Frontal cortex (tissue), 4 donors: ENCODE measurements around the gene THTPA. TPM values are rescaled to one million over a fixed set of nuclear protein-coding genes. Genes with fewer than 3 reads are reported as not detected.

Source experiments
- DNase-seq, 2 donors: peaks; one replicate each; pipeline ENCODE4 v3.0.0; 2012; ENCODE audit warnings: low spot score in 2 of 2
- FAIRE-seq: peaks from 2 replicates; lab custom pipeline; 2012; peaks lifted over from hg19 to GRCh38; lab: Jason Lieb, UNC
- total RNA-seq: library from RNA; depleted of rRNA; stranded (reverse); fragments of >200 nt; gene quantifications from one replicate; pipeline ENCODE4 v1.2.3, GENCODE V29; 2014
- donor health status: control.
- donor health status: control.
- donor health status: control.

THTPA gene
- total RNA-seq: 23.6 TPM

DNA sequence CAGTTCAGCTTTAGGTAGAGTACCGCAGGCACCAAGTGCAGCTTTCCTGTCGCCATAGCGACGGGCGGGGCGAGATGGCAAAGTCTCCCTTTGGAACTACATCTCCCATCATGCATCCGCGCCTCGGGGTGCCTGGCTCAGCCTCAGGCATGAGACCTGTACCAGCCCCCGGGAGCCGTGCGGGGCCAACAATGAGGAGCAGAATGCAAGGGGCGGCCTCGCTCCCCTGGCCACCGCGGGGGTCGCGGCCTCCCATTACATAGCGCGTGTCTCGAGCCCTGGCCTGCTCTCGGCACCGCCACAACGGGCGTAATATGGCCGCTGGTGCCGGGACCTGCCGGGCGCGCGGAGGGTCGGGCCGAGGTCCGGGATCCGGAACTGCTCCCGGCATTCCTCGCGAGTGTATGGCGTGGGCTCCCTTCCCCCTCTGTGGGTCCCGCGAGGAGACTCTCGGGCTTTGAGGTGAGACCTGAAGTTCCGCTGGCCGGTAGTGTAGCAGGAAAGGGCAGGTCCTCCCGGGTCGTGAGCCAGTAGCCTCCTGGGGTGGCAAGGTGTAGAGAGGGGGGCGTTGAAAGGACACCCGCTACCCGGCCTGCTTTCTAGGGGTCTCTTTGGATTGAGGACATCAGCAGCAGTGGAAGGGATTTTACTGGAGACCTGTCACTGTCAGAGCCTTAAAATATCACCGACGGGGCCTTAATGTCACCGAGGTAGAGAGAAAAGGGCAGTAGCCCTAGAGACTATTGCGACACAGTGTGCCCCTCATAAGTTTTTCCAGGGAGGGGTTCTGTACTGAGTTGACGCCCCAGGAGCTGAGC, at the start of gene THTPA:
THTPA (plus strand) TSS at position 390 of the 818 bp plus-strand sequence. CDS start 487 bp downstream, outside the sequence.
- FAIRE-seq (no peak), DNase-seq (peak; percentile 88 to 89)

DNA sequence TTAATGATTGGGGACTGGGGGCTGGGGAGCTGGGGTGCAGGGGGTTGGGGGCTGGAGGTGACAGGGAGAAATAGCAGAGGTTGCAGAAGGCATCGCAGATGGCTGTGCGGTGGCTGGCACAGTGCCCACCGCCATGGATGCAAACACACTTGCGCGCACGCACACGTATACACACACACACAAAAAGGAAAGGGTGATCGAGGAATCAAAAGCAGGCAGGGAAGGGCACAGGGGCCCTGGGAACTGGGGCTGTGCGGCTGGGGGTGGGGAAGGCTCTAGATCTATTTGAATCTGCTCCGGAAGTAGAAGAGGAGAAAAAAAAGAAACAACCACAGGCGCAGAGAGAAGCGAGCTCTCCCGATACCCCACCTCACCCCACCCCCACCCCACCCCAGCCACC, 43.9 kb upstream of the THTPA start:
- FAIRE-seq (no peak), DNase-seq (no peak)

- peak; percentile 64 to 69 for DNase-seq
- FAIRE-seq: no peak
These were observed 42.9 kb upstream of the THTPA start for GRCh38 chr14:23513005-23513817.

- DNase-seq: no peak
- FAIRE-seq: no peak
These were observed 42.0 kb upstream of the THTPA start for GRCh38 chr14:23513818-23514643.

- DNase-seq (no peak), FAIRE-seq (no peak)
These were observed 41.5 kb upstream of the THTPA start for GRCh38 chr14:23514644-23514957.

GRCh38 chr14:23517650-23518326, 38.3 kb upstream of the THTPA start:
- no peak for FAIRE-seq
- no peak for DNase-seq

DNA sequence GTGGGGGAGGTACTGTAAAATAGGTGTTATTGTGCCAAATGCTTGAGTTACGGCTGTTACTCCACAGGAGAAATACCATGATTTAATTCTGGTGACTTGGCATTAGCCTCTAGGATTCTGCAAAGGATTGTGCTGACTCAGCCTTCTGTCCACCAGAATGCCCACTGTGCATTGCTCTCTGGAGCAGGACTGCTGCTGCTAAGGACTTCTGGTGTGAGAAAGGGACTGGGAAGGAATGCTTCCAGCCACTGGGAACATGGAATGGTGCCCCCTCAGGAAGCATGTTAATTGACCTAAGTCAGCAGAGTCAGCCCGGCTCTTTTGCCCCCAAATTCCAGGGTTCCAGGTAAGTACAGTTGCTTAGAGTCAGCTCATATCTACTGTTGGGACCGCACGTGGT, 37.4 kb upstream of the THTPA start:
- no peak for FAIRE-seq
- DNase-seq: no peak

GRCh38 chr14:23520899-23521533, 35.1 kb upstream of the THTPA start:
- DNase-seq (no peak), FAIRE-seq (no peak)

GRCh38 chr14:23521785-23522640, 34.1 kb upstream of the THTPA start:
- DNase-seq: no peak
- FAIRE-seq: no peak

DNA sequence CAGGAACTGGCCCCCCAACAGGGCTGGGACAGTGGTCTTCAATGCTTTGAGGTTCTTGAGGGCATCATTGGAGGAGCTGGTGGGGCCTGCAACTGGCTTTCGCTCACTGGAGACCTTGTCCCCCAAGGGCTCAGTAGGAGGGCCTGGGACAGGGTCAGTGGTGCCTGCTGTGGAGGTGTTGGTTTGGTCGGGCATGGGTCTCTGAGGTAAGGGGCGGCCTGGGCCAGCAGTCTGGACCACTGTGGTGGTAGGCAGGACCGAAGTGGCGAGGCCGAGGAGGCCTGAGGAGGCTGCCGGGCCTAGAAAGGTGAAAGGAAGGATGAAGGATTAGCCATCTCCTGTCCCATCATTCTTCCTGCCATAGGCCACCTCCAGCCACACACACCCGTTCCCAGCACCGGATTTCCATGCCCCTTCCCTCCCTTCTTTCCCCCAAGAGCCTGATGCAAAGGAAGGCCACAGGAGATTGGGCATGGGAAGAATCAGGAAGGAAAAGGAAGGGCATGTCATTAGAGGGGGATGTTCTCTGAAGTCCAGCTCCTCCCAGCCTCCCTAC, 33.4 kb upstream of the THTPA start:
- no peak for FAIRE-seq
- no peak for DNase-seq

- no peak for FAIRE-seq
- no peak for DNase-seq
These were observed 32.6 kb upstream of the THTPA start for GRCh38 chr14:23523229-23524016.

- DNase-seq (no peak), FAIRE-seq (no peak)
These were observed 31.1 kb upstream of the THTPA start for GRCh38 chr14:23524954-23525353.

- FAIRE-seq (no peak), DNase-seq (no peak)
These were observed 30.5 kb upstream of the THTPA start for GRCh38 chr14:23525611-23526010.

GRCh38 chr14:23528555-23528954, 27.5 kb upstream of the THTPA start:
- FAIRE-seq (no peak), DNase-seq (no peak)

GRCh38 chr14:23529016-23529415, 27.1 kb upstream of the THTPA start:
- FAIRE-seq (no peak), DNase-seq (no peak)

GRCh38 chr14:23530375-23531055, 25.6 kb upstream of the THTPA start:
- FAIRE-seq (no peak), DNase-seq (no peak)

- no peak for DNase-seq
- no peak for FAIRE-seq
These were observed 24.7 kb upstream of the THTPA start for GRCh38 chr14:23531391-23531790.
